ENCODE data around the gene SERPINF2.
"Not testable (repeated sequence)": the region's sequence is repeated elsewhere in the genome, so short reads cannot be mapped to it uniquely, and the experiment has no call there.

SERPINF2 gene

DNA sequence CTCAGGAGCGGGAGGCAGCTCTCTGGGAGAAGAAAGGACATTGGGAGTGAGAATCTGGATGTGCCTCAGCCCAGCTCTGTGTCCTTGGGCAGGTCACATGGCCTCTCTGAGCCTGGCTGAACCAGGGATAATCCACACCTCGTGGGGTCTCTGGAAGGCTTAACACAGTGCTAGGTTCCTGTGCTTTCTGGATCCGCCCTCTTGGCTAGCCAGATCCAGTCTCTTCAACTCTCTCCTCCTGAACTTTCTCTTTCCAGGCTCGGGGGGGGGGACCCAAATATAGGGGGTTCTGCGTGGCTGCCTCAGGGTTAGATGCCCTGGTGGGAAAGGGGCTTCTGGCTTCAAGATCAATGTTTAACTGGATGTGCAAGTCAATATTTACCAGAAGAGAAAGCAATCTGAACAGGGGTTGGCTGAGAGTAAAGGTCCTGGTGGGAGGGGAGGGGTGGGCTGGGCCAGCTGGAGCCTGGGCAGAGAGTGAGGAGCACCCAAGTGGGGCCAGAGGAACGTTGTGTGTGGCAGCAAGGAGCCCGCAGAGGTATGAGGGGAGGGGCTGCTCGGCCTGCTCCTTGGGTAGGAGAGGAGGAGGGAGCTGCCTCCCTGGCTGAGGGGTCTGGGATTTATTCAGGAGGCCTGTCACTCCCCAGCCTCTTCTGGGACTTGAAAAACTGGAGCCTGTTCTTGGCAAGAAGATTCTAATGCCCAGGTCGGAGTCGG is at the start of gene SERPINF2:
SERPINF2 (plus strand) TSS at position 501 of the 717 bp plus-strand sequence. CDS start 2,125 bp downstream, outside the sequence.
- no peak for FAIRE-seq

DNA sequence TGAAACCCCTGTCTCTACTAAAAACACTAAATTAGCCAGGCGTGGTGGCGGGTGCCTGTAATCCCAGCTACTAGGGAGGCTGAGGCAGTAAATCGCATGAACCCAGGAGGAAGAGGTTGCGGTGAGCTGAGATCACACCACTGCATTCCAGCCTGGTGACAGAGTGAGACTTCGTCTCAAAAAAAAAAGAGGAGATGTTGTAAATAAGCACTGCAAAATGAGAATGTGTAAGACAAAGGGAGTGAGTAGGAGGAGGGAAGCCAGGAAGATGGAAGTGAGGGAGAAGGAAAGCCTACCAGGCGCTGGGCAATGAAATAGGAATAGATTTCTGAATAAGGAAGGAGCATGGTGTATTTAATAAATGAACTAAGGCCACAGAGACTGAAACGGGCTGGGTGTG is 49.3 kb upstream of the SERPINF2 start:
- no peak for FAIRE-seq
- DNase-seq (ENCODE audit: low spot score): no peak

More for the DNA sequence above, at the start of gene SERPINF2:
- no peak for DNase-seq (ENCODE audit: low spot score)

DNA sequence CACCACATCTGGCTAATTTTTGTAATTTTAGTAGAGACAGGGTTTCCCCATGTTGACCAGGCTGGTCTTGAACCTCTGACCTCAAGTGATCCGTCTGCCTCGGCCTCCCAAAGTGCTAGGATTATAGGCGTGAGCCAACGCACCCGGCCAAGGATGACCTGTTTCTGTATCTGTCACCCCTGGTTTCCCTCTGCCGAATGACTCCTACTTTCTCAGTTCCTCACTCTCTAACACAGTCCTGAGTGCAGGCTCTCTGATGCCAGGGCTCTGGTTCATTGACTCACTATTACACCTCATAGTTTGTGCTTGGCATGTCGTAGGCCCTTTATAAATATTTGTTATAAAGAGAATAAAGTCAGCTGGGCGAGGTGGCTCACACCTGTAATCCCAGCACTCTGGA is 47.3 kb upstream of the SERPINF2 start:
- FAIRE-seq: no peak
- no peak for DNase-seq (ENCODE audit: low spot score)

DNA sequence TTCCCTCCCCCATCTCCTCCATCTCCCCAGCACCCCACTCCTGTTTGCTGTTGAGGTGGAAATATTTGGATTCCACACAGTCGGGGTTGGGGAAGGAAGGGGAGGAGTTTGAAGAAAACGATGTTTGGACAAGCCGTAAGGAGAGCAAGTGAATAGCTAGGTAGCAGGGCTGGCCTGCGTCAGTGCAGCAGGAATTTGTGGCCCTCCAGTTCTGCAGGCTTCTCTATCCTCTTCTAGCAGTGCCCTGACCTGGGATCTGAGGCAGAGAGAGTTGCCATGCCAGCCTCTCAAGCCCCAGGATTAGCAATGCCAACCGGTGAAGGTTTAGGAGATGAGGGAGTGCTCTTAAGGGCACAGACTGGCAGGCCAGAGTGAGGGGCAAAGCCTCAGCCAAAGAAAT is 45.0 kb upstream of the SERPINF2 start:
- FAIRE-seq: no peak

DNA sequence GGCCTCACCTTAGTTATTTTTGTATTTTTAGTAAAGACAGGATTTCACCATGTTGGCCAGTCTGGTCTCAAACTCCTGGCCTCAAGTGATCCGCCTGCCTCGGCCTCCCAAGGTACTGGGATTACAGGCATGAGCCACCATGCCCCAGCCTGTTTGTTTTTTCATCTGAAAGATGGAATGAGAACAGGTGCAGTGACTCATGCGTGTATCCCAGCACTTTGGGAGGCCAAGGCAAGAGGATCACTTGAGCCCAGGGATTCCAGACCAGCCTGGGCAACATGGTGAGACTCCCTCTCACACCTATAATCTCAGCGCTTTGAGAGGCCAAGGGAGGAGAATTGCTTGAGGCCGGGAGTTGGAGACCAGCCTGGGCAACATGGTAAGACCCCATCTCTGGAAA is 42.8 kb upstream of the SERPINF2 start:
- DNase-seq (ENCODE audit: low spot score); FAIRE-seq: not testable (repeated sequence)

More for the DNA sequence above, 45.0 kb upstream of the SERPINF2 start:
- no peak for DNase-seq (ENCODE audit: low spot score)

DNA sequence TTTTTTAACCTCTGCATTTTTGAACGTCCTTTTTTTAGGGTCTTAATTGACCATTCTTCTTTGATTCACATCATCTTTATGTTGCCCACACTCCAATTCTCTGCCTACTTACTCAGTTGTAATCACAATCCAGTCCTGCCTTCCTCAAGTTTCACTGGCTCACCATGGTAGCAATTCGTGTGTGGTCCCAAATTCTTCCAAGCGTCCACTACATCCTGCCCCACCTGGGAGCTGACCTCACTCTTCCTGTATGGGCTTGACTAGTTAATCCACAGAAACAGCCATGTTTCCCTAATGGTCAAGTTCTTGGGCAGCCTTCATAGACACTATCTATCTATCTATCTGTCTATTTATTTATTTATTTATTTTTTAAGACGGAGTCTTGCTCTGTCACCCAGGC is 39.6 kb upstream of the SERPINF2 start:
- DNase-seq (ENCODE audit: low spot score) (no peak), FAIRE-seq (no peak)

DNA sequence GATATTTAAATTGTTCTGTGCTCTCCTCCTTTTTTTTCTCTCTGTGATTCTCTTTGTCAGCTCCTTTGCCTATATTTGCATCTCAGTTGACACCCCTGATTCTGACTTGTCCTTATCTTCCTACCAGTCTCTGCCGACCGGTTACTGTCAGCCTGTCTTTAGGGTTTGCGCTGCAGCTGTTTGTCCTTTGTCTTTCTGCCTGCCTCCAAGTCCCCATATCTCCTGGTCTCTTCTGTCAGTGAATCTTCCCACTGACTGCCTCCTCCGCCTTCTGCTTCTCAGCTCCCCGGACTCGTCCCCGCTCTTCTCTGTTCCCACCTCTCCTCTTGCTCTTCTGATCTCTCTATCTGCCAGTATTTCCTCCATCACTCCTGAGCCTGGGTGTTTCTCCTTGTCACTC is 37.7 kb upstream of the SERPINF2 start:
- no peak for DNase-seq (ENCODE audit: low spot score)
- no peak for FAIRE-seq

DNA sequence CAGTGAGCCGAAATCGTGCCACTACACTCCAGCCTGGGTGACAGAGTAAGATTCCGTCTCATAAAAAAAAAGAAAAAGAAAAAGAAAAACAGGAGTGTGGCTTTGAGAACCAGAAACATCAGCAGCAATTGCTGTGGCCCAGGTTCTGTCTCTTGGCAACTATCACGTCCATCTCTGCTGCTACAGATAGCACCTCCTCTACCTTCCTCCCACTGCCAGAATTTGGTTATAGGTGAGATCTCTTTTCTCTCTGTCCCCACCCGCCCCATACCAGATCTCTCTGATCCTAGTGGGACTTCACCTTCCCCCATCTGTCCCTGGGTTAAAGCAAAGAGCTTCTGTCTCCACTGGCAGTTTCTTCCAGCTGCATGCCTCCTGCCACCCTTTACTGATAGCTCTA is 35.6 kb upstream of the SERPINF2 start:
- no peak for FAIRE-seq
- DNase-seq (ENCODE audit: low spot score): no peak

DNA sequence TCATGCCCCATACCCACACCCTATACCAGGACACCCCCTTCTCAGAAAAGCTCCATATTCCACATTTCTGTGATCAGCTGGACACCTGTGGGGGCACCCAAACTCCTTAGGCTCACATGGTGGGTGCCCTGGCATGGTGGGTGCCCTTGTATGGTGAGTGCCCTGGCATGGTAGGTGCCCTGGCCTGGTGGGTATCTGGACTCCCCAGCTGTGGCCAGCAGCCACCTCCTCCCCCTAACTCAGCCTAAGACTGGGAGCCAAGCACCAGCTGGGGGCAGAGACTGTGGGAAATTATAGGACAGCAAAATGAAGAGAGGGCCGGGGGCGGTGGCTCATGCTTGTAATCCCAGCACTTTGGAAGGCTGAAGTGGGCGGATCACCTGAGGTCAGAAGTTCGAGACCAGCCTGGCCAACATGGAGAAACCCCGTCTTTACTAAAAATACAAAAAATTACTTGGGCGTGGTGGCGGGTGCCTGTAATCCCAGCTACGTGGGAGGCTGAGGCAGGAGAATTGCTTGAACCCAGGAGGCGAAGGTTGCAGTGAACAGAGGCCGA is 33.8 kb upstream of the SERPINF2 start:
- not testable (repeated sequence) for DNase-seq (ENCODE audit: low spot score); FAIRE-seq

DNA sequence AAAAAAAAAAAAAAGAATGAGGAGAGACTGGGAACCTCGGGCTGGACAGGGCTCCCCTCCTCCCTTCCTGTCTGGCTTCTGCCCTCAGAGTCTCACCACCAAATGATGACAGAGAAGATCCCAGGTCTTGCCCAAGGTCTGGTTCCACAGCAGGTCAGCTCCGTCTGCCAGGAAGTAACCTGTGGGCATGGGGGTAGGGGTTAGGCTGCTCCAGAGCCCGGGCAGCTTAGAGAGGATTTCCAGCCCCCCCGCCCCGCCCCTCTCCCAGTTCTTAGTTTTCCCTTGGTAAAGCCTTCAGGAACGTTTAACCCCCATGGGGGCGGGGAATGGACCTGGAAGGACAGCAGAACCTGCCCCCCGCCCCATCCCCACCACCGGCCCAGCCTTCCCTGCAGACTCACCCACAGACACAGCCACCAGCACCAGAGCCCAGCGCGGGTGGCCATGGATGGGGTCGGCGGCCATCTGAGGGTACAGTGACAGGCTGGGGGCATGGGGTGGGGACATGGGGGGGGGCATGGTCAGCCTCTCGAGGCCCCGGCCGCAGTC is 33.2 kb upstream of the SERPINF2 start:
- no peak for DNase-seq (ENCODE audit: low spot score)
- FAIRE-seq: no peak

DNA sequence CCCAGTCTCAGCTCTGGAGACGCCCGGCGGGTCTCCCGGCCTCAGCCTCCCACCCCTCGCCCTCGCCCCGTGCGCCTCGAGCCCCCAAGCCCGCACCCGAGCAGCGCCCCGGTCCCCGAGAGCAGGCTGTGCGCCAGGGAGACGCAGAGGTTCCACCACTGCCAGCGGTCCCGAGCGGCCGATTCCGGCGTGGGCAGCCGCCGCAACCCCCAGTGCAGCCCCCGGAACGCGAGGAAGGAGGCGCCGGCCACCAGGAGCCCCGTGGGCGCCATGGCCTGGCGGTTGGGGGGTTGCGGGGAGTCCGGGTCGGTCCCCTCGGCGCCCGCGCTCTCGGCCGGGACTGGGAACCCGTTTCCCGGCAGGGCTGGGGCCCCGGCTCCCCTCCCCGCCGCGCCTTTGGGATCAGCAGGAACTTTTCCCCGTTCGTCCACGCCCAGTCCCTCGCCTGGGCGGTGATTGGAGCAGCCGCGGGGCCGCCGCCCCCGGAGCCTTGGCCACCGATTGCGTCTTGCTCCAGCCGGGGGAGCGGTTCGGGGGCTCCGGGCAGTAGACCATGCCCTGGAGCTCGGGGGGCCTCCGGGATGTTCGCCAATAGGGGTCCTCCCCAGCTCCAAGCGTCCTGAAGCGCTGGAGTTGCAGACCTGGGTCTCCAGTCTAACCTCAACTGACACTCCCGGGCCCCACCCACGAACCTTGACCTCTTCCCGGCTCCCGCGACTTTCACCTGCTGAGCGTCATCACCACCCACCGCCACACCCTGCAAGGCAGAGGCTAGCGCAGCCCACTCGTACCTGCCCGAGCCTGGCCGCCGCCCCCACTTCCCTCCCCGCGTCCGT is 32.5 kb upstream of the SERPINF2 start, which contains the start of gene TLCD2:
TLCD2 (minus strand) TSS at position 407 of the 836 bp plus-strand sequence; CDS start at position 272, 135 bp downstream.
- DNase-seq (ENCODE audit: low spot score) (peak; percentile 69), FAIRE-seq (no peak)

DNA sequence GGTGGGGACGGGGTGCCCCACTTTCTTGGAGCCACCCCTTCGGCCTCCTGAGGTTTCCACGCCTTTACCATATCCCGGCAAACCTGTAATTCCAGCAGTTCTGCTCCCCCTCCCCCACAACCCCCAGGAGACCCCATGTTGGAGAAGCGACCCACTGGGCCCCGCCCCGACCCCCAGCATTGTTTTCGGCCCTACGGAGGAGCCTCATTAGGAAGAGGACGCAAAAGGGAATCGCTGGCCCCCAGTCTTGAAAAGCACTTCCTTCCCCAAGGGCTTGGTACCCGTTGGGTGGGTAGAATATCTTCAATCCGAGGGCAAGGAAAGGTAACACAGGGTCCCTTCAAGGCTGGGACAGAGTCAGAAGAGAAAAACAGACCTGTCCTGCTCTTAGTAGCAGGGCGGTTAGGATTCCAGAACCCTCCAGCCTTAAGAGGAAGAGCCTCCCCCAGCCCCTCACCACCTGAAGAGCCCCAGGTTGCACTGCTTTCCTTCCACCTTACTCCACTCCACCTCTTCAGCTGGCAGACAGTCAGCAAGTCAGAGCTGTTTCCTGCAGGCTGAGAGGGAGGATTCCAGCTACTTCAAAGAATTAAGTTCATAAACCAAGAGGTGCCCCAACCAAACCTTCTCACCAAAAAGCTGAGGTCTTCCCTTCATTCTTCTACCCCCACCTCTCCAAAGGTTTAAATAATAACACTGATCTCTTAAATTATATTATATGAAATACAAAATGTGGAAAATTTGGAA is 31.7 kb upstream of the SERPINF2 start:
- FAIRE-seq (no peak), DNase-seq (ENCODE audit: low spot score) (no peak)

DNA sequence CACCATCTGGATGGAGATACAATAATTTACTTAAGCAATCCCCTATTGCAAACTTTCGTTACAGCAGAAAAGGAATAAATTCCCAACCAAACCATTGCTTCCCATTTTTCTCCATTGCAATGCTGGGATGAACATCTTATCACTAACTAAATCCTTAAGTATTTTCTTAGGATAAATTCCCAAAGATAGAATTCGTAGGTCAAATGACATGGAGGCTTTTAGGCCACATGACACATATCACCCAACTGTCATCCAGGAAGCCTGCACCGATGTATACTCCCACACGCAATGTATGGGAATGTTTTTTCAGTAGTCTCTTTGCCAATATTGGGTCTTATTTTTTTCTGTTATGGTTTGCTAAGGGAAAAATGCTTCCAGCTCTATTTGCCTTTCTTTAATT is 30.9 kb upstream of the SERPINF2 start:
- FAIRE-seq (no peak), DNase-seq (ENCODE audit: low spot score) (no peak)

DNA sequence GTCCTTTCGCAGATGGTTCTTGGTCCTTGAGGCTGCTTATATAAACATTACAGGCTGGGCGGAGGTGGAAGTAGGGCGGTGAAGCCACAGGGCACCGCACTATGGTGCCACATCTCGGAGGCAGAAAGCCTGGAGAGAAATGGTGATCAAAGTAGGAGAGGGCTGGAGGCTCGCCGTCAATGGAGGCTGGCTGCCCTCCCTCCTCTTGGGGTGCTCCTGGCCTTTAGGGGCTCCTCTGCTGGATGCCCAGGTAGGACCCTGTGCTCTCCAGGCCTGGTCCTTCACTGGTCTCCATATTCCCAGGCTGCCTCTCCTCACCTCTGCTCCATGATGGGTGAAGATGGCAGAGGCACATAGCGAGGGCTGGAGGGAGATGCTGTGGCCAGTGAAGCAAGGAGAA is 30.4 kb upstream of the SERPINF2 start:
- DNase-seq (ENCODE audit: low spot score) (no peak), FAIRE-seq (no peak)

DNA sequence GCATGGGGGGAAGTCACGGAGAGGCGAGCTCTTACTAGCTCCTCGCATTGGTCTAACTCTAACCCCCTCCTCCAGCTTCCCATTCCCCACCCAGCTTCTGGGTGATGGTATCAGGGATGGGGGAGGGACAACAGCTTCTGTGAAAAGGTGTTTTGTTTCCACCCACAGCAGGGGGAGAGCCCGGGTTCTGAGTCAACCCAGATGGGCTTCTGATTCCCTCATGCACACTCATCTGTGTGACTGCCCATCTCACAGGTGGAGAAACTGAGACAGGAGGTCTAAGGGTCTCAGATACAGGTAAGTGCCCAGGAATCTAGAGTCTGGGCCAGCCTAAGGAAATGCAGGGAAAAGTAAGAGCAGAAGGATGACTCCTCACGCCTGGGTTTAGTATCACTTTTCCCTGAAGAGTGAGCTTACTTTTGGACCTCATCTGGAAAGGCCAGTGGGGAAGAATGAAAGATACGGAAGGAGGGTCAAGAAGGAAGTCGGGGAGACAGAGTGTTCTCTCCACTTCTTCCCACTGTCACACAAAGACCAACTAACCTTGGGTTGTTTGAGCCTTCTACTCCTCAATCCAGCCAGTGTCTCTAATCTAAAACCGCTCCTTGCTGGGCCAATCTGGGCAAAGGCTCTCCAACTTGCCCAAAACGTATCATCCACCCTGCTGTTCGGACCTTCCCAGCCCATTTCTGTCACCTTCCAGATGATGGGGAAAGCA is 29.4 kb upstream of the SERPINF2 start:
- DNase-seq (ENCODE audit: low spot score) (no peak), FAIRE-seq (no peak)

DNA sequence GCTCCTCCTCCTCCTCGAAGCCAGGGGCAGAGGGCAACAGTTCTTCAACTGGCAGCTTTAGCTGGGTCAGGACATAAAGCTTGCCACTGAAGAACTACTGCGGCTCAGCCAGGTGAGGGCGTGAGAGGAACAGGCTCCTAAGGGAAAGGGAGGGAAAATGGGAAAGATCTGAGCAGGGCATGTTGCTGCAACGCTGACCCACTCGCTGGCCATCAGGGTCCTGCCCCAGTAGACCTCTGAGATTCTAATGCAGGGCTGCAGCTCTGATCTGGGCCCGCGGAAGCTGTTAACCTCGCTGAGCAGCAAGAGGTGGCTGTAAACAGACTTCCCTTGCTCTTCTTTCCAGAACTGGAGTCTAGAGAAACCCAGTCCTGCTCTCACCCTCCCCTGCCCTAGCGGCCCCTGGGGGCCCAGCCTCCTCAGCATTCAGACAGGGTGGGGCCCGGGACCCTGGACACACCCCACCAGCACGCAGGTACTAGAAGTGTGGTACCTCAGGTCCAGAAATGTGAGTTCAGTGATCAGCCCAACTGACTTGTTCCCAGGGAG is 28.7 kb upstream of the SERPINF2 start:
- FAIRE-seq: no peak
- peak; percentile 38 for DNase-seq (ENCODE audit: low spot score)

DNA sequence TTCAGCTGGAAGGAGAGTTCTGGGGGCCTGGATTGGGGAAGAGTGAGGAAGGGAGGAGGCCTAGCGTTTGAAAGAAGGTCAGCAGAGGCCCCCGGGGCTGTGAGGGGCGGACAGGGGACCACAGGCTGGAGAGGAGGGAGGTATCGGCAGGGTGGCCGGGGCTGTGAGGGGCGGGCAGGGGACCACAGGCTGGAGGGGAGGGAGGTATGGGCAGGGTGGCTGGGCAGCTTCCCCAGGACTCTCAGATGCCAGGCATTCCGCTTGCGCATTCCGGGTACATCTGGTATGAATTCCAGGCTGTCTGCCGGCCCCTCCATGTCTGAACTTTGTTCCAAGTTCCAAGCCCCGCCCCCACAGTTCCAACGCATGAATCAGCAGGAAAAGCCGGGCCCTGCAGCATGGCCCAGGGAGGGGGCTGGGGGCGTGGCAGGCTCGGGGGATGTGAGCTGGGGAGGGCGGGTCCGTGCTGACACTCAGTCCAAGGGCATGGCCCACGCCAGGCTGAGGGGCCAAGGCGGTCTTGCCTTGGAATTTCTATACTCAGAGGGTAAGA is 28.2 kb upstream of the SERPINF2 start:
- peak; percentile 82 for DNase-seq (ENCODE audit: low spot score)
- FAIRE-seq: no peak

DNA sequence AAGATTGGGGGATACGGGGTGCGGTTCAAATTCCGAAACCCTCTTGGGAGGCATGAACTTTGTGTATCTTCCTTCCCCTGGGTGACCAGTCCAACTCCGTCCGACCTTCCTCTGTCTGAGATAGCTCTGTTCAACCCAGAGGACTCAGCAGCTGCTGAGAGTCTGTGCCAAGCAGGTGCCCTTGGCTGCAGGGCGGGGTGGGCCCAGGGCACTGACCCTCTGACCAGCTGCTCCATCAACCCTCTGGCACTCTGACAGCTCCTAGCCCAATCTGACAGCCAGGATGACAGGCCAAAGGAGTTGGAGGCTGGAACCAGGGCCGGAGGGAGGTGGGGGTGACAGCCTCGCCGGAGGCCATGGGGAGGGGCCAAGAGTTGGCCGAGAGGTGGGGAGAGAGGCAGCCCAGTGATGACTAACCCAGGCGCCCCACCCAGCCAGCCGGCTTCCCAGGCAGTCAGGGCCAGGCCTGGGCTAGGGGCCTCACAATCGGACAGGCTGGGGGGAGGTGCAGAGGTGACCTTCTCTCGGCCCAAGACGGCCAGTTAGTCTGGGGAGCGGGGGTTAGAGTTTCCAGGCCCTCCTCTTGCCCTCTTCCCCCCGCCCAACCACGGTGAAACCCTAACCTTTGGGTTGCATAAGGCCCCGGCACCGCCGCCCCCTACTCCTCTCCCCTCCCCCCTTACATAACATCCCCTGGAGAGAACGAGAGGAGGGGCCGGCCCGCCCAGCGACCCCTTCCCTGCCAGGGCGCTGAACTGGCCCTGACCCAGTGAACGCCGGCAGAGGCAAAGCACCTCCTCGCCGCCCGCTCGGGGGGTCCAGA is 27.5 kb upstream of the SERPINF2 start:
- DNase-seq (ENCODE audit: low spot score) (peak; percentile 67), FAIRE-seq (no peak)

DNA sequence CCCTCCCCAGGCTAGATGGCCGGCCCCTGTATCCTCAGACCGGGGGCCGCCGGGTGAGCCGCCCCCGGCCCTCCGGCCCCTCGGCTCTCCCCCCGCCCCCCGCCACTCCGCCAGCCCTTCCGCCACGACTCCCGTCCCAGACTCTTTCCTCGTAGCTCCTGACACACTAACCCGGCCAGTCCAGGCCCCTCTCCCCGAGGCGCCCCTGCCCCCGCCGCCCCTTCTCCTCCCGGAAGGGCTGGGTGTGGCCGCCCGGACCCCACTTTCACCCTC is 26.9 kb upstream of the SERPINF2 start:
- DNase-seq (ENCODE audit: low spot score): no peak
- FAIRE-seq: no peak
